ENCODE measurements around the gene CASTOR1. TPM values are rescaled to one million over a fixed set of nuclear protein-coding genes. Genes with fewer than 3 reads are reported as not detected.

The CASTOR1 gene
- total and polyA plus RNA-seq, 7 donors, result 5.3 to 15.0 (median 9.2) TPM; not detected in 1

DNA sequence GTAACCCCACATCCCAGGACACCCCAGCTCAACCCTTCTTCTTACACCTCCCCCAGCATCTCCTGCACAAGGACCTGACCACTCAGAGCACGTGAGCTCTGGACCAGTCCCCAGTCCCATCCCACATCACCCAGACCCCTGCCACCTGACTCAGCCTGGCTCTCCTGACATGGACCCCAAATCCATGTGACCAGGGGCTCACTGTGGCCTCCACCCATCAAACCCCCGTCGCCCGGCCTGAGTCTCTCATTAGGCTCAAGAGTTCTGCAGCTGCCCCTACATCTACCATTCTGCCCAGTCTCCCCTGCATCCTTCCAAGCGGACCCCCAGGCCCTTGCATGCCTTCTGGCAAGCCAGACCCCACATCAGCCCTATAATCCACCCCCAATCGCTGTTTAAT, 40.8 kb downstream of the CASTOR1 start:
- no peak overlapping the region for H3K4me3 ChIP-seq

DNA sequence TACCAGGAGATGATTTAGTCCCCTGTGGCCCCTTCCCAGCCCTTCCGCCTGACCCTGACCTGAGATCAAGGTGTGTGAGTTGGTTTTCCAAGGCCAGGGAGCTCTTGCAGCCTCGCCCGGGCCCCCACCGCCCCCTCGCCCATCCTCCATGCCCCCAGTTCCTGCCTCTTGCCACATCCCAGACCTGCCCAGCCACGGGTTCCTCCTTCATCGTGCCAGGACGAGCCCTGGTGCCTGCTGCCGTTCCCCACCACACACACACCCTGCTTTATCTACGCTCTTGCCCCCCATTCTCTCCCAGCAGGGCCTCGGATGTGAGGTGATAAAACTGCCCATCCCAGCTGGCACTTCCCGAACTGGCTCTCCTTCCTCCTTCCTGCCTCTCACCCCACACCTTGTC, 41.3 kb downstream of the CASTOR1 start:
- no peak overlapping the region for H3K27ac ChIP-seq
- intact Hi-C loops (cut with DNase I), result loop anchor here (5.0 kb wide), 1 partner anchor 51 kb away; no protein-coding TSS in a partner anchor

More for the DNA sequence above, 40.8 kb downstream of the CASTOR1 start:
- no peaks in the 10 kb centered on the region for H3K9me3 ChIP-seq
- no peak for DNase-seq
- peaks cover 0 to 35% (median 28%) of the 10 kb centered on the region in 4 donors for H3K4me1 ChIP-seq
- intact Hi-C loops (cut with DNase I), result loop anchor here (5.0 kb wide), 1 partner anchor 51 kb away; no protein-coding TSS in a partner anchor
- peaks cover 5 to 54% (median 24%) of the 10 kb centered on the region in 3 donors for H3K27me3 ChIP-seq
- peak overlapping the region in 1 of 4 donors; percentile 32 for H3K27ac ChIP-seq
- 68 to 72% methylated on average over 6 of the region's 6 CpGs for WGBS, 2 donors
- H3K36me3 ChIP-seq, result no peaks in the 10 kb centered on the region
- TF ChIP-seq POLR2A (IDR thresholded peaks at IDR 0.05), result no peak

DNA sequence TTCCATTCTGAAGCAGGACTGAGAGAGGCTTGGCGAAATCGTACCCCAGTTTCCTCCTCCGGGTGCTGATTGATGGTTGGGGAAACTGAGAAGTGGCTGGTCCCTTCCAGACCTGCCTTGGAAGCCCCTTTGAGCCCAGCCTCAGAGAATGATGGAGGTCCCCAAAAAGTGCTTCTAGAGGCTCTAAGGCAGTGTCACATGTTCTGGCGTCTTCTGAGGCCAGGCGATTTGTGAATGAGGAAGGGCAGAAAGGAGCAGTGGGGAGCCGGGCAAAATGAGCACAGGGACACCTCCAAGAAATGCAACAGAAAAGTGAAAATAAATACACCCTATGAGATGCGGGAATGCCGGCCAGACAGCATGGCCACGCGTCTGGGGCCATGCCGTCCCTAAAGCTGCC, 41.7 kb downstream of the CASTOR1 start:
- Histone ChIP-seq H3K4me1 (peaks cover 0 to 26% (median 19%) of the 10 kb centered on the region in 4 donors), H3K36me3 (no peaks in the 10 kb centered on the region), H3K9me3 (no peaks in the 10 kb centered on the region), H3K27me3 (peaks cover 5 to 54% (median 24%) of the 10 kb centered on the region in 3 donors), H3K27ac (no peak overlapping the region), H3K4me3 (no peak overlapping the region)
- intact Hi-C loops (cut with DNase I), result loop anchor here (5.0 kb wide), 1 partner anchor 50 kb away; no protein-coding TSS in a partner anchor
- WGBS, 2 donors, result 34 to 65% methylated on average over 11 of the region's 11 CpGs
- TF ChIP-seq CTCF (IDR thresholded peaks at IDR 0.05) (no peak), POLR2A (IDR thresholded peaks at IDR 0.05) (no peak), POLR2AphosphoS5 (IDR thresholded peaks at IDR 0.05) (no peak), EP300 (IDR thresholded peaks at IDR 0.05) (no peak)
- DNase-seq, result no peak

More for the DNA sequence above, 41.3 kb downstream of the CASTOR1 start:
- no peaks in the 10 kb centered on the region for H3K36me3 ChIP-seq
- H3K4me1 ChIP-seq, result peaks cover 0 to 30% (median 23%) of the 10 kb centered on the region in 4 donors
- no peak for TF ChIP-seq EP300 (IDR thresholded peaks at IDR 0.05)
- TF ChIP-seq POLR2AphosphoS5 (IDR thresholded peaks at IDR 0.05), result no peak
- no peak for TF ChIP-seq POLR2A (IDR thresholded peaks at IDR 0.05)
- DNase-seq, result no peak
- no peak overlapping the region for H3K4me3 ChIP-seq
- 23 to 50% methylated on average over 12 of the region's 12 CpGs for WGBS, 2 donors
- H3K27me3 ChIP-seq, result peaks cover 5 to 54% (median 24%) of the 10 kb centered on the region in 3 donors
- no peaks in the 10 kb centered on the region for H3K9me3 ChIP-seq

DNA sequence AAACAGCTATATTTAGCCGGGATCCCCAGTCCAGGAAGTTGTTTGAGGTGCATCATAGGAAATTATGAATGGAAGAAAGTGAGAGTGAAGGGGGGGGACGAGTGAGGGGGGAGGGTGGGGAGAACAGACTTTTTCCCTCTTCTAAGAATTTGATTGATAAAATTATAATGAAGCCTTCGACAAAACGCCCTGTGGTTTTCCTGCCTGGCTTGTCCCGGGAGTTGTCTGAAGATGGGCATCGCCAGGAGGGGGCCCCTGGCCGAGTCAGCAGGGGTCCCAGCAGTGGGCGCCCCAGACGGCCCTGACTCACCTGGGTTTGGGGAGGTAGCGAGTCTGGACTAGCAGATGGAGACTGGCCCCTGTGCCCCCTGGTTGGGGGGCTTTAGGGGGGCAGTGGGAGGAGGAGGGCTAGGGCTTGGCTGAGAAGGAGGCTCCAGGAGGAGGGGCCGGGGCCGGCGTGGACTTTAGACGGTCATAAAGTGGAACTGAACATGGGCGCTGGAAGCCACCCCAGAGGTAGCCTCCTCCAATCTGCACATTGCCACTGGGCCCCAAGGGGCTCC, 42.4 kb downstream of the CASTOR1 start:
- intact Hi-C loops (cut with DNase I), result loop anchor here (5.0 kb wide), 1 partner anchor 50 kb away; no protein-coding TSS in a partner anchor
- H3K36me3 ChIP-seq, result no peaks in the 10 kb centered on the region
- no peaks in the 10 kb centered on the region for H3K9me3 ChIP-seq
- 5 to 17% methylated on average over 15 of the region's 15 CpGs for WGBS, 2 donors
- H3K27ac ChIP-seq, result peak overlapping the region in 1 of 4 donors; percentile 29
- peak overlapping the region in 3 of 4 donors; percentile 40 to 50 (median 47) for H3K4me3 ChIP-seq
- peaks cover 5 to 54% (median 24%) of the 10 kb centered on the region in 3 donors for H3K27me3 ChIP-seq
- H3K4me1 ChIP-seq, result peaks cover 0 to 23% (median 18%) of the 10 kb centered on the region in 4 donors
- TF ChIP-seq POLR2A (IDR thresholded peaks at IDR 0.05) (no peak), EP300 (IDR thresholded peaks at IDR 0.05) (no peak), CTCF (IDR thresholded peaks at IDR 0.05) (no peak), POLR2AphosphoS5 (IDR thresholded peaks at IDR 0.05) (no peak)
- DNase-seq, result no peak

DNA sequence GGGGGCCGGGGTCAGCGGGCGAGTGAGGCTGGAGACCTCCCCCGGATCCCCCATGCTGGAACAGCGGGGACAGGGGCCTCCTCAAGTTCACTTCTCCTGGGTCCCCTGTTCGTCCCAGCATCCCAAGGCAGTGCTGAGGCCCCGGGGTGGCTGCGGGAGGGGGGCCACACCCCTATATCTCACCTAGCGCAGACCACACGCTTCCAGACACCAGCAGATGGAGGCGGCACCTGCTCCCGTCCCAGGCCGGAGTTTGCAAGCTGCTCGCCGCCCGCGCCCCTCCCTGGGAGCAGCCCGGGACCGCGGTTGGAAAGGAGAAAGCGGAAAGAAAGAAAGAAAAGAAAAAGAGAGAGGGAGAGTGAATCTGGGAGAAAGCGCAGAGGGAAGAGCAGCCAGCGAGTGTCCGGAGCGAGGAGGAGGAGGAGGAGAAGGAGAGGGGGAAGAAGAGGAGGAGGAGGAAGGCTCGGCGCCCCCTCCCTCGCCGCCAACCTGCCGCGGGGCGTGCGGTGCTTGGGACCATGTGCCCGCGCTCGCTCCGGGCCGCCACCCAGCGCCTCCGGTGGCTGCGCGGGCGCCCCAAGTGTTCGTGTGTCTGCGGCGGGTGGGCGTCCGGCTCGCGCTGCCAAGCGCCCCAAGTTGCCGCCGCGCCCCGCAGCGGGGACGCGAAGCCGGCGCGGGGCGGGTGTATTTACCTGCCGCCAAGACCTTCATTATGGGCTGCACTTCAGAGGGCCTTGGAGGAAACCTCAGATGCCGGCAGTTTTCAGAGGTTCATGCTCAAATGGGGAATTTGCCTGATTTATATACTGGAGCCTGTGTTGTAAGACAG, 43.1 kb downstream of the CASTOR1 start, which contains the start of gene LIF:
Gene LIF, minus strand, starts transcription at position 775 of the 829 bp plus-strand sequence. Its CDS starts 64 bp downstream, at position 711.
- Histone ChIP-seq H3K4me1 (peaks cover 0 to 23% (median 18%) of the 10 kb centered on the region in 4 donors), H3K27ac (peak within 1 kb of the TSS in 2 of 4 donors; percentile 9 to 29), H3K36me3 (no peaks in the 10 kb centered on the region), H3K27me3 (peaks cover 5 to 54% (median 24%) of the 10 kb centered on the region in 3 donors), H3K9me3 (no peaks in the 10 kb centered on the region), H3K4me3 (peak within 1 kb of the TSS; percentile 7 to 50 (median 44))
- no peak for DNase-seq
- TF ChIP-seq POLR2AphosphoS5 (IDR thresholded peaks at IDR 0.05) (no peak), POLR2A (IDR thresholded peaks at IDR 0.05) (no peak), CTCF (IDR thresholded peaks at IDR 0.05) (no peak), EP300 (IDR thresholded peaks at IDR 0.05) (no peak)
- intact Hi-C loops (cut with DNase I), result loop anchor here (5.0 kb wide), 1 partner anchor 49 kb away; no protein-coding TSS in a partner anchor
- WGBS, 2 donors, result 1 to 3% methylated on average over 64 of the region's 64 CpGs

Measured in sigmoid colon (tissue), 7 donors.